A549 treated with GW870086 at 1 μM for 4 hours (cell line): ENCODE data around the gene GALNTL6. TPM values are rescaled to one million over a fixed set of nuclear protein-coding genes. Genes with fewer than 3 reads are reported as not detected.

Experiments used
- total RNA-seq: library from RNA; stranded (reverse); fragments of 200-300 nt; extraction: Qiagen RNA extraction; gene quantifications from 5 replicates; pipeline ENCODE4 v1.2.3, GENCODE V29; 2022; ENCODE audit warnings: low read depth

The GALNTL6 gene
- 0.06 to 0.22 TPM (median 0.10 TPM) in 5 replicates for total RNA-seq

DNA sequence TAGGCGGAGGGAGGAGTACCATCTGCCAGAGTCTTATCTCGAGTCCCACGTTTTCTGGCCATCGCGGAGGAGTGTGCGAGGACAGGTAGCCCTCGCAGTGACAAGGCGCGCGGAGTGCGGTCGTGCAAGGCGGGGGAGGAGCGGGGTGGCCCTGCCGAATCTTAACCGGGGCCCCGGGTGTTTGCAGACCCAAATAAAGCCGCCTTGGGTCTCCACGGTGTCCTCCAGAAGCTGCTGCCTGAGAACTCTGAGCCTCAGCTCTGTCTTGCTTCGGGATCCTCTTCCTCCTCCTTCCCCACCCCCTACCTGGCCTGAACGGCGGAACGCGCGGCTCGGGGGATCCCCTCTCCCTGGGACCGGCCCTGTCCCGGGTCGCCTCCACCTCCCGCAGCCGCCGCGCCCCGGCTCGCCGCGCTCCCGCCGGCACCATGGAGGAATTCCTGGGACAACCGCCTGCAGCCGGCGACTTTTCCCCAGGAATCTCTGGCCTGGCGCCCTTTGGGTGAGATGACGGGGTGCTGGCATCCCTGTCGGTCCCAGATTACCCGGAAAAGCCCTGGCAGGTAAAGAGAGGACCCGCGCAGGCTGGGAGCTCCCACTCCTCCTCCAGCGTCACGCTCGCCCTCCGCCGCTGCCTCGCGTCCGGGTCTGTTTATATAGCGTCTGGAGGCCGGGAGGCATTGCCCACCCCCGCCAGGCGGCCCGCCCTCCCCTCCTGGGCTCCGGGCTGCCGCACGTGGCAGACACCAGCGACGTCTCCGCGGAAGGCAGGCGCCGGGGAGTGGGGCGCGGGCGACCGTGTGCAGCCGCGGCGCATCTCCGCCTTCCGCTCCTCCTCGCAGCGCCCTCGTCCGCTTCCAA lies at the start of gene GALNTL6:
Gene GALNTL6 (plus strand): TSS at position 740 of the 861 bp plus-strand sequence.

